ENCODE measurements around the gene CABP4. TPM values are rescaled to one million over a fixed set of nuclear protein-coding genes. Genes with fewer than 3 reads are reported as not detected.

CABP4 gene
- total RNA-seq = 0.17 TPM in 1 of 2 replicates, not detected in the other

DNA sequence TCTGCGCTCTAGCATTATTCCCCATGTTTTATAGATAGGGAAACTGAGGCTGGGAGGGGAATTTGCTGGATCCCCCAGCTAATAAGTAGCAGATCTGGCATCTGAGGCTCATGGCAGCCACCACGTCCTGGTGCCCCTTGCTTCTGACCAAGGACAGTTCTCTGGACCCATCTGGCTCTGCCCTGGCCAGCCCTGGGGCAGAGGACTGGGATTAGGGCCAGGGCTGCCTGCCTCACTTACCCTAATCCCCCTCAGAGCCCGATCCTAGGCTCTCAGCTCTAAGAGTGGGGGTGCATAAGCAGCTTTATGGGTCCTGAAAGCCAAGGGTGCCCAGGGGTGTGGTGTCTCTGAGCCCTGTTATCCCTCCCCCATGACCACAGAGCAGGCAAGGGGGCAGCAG is at the start of gene CABP4:
Gene CABP4, plus strand, starts transcription at position 301 of the 400 bp plus-strand sequence. Its CDS starts 70 bp downstream, at position 371.
- peaks cover 4% of the 10 kb centered on the region for H3K27me3 ChIP-seq (ENCODE audit: control insufficient read depth, insufficient read depth, low read length)
- no peak for DNase-seq (ENCODE audit: low read depth)
- H3K36me3 ChIP-seq (ENCODE audit: control insufficient read depth, insufficient read depth, low read length) = no peaks in the 10 kb centered on the region
- TF ChIP-seq, protein P1, sequence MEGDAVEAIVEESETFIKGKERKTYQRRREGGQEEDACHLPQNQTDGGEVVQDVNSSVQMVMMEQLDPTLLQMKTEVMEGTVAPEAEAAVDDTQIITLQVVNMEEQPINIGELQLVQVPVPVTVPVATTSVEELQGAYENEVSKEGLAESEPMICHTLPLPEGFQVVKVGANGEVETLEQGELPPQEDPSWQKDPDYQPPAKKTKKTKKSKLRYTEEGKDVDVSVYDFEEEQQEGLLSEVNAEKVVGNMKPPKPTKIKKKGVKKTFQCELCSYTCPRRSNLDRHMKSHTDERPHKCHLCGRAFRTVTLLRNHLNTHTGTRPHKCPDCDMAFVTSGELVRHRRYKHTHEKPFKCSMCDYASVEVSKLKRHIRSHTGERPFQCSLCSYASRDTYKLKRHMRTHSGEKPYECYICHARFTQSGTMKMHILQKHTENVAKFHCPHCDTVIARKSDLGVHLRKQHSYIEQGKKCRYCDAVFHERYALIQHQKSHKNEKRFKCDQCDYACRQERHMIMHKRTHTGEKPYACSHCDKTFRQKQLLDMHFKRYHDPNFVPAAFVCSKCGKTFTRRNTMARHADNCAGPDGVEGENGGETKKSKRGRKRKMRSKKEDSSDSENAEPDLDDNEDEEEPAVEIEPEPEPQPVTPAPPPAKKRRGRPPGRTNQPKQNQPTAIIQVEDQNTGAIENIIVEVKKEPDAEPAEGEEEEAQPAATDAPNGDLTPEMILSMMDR (IDR thresholded peaks at IDR 0.05; ENCODE audit: insufficient read depth, low read length, poor library complexity, severe bottlenecking) = no peak
- no peak within 1 kb of the TSS for H3K4me3 ChIP-seq (ENCODE audit: low read depth, low read length)

DNA sequence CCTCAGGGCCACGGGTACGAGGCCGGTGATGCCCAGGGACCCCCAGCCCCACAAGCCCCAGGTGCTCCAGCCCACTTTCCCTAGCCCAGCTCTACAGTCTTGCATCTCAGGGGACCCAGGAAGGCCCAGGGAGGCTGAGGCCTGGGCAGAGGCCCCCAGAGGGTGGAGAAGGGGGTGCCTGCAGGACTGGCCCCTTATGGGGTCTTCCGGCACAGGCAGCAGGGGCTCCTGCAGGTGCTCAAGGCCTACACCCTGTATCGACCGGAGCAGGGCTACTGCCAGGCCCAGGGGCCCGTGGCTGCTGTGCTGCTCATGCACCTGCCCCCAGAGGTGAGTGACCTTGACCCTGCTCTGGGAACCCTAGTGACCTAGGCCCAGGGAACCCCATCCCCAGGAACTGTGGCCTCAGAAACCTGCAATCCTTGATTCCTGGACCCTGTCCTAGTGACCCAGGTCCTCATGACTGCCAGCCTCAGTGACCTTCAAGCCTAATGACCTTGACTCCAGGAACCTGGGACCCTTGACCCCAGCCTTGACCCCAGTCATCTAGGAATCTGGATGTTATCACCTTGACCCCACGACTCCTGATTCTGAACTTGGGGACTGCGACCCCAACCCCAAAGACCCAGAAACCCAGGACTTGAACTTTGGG is 49.3 kb upstream of the CABP4 start:
- Histone ChIP-seq H3K36me3 (ENCODE audit: control insufficient read depth, insufficient read depth, low read length) (no peaks in the 10 kb centered on the region), H3K4me3 (ENCODE audit: low read depth, low read length) (no peak overlapping the region), H3K27me3 (ENCODE audit: control insufficient read depth, insufficient read depth, low read length) (peaks cover 3% of the 10 kb centered on the region)
- no peak for DNase-seq (ENCODE audit: low read depth)
- TF ChIP-seq, protein P1 (IDR thresholded peaks at IDR 0.05; ENCODE audit: insufficient read depth, low read length, poor library complexity, severe bottlenecking) = no peak

DNA sequence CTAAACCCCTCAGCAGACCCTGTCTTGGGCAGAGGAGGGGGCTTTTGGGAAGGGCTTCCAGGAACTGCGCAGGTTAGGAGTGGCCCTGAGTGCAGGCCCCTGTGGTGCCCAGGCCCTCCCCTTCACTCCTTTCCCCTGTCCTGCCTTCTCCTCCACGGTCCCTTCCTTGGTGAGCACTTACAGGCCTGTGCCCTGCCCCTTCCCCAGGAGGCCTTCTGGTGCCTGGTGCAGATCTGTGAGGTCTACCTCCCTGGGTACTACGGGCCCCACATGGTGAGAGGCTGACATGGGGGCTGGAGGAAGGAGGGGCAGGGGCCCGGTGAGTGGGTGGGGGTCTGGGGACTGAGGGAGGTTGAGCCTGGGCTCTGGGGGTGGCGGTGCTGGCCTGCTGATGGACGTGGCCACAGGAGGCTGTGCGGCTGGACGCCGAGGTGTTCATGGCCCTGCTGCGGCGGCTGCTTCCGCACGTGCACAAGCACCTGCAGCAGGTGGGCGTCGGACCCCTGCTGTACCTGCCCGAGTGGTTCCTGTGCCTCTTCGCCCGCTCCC is 48.7 kb upstream of the CABP4 start:
- peaks cover 5% of the 10 kb centered on the region for H3K27me3 ChIP-seq (ENCODE audit: control insufficient read depth, insufficient read depth, low read length)
- H3K36me3 ChIP-seq (ENCODE audit: control insufficient read depth, insufficient read depth, low read length) = no peaks in the 10 kb centered on the region
- no peak for DNase-seq (ENCODE audit: low read depth)
- no peak overlapping the region for H3K4me3 ChIP-seq (ENCODE audit: low read depth, low read length)
- TF ChIP-seq, protein P1 (IDR thresholded peaks at IDR 0.05; ENCODE audit: insufficient read depth, low read length, poor library complexity, severe bottlenecking) = no peak

DNA sequence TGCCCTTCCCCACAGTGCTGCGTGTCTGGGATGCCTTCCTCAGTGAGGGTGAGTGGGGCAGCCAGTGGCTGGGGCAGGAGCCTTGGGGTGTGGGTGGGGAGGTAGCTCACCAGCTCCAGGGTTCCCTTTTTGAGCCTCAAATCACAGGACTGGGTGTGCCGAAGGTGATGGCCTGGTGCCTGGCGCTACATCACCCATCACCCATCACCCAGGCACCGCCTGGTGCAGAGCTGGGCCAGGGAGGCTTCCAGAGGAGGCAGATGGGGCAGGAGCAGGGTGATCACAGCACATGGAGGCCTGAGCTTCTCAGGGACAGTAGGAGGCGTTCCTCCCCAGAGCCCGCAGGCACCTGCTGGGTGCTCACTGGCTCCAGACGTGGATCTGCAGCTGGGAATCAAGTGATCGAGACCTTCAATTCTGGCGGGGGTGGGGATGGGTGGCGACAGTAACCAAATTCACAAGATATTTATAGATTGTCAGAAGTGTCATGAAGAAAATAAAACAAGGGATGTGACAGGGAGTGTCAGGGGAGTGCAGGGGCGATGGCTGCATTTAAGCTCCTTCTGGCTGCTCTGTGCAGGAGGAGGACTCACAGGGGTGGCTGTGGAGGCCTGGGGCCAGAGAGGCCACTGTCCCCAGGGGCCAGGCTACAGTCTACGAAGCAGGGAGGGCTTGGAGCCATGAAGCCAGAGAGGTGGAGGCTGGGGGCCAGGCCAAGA is 48.0 kb upstream of the CABP4 start:
- Histone ChIP-seq H3K27me3 (ENCODE audit: control insufficient read depth, insufficient read depth, low read length) (peaks cover 5% of the 10 kb centered on the region), H3K4me3 (ENCODE audit: low read depth, low read length) (no peak overlapping the region), H3K36me3 (ENCODE audit: control insufficient read depth, insufficient read depth, low read length) (no peaks in the 10 kb centered on the region)
- no peak for DNase-seq (ENCODE audit: low read depth)
- TF ChIP-seq, protein P1 (IDR thresholded peaks at IDR 0.05; ENCODE audit: insufficient read depth, low read length, poor library complexity, severe bottlenecking) = no peak

DNA sequence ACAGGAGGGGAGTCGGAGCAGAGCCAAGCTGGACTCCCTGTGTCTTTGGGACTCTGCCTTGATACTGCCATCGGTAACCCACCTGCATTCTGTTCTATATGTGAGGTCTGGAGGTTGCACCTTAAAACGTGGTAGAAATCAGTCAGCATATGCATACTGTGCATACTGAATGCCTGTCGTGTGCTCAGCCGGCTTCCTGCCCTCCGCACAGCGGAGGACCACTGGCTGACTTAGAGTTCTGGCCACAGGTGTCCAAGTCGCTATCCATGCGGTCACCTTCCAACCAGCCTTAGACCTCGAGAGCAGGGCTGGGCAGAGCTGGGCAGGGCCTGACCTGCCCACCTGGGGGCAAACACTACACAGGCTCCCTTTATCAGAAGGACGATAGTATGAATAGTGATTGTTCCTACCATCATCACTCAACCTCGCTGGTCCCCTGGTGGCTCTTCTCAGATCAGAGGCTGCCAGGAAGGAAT is 47.4 kb upstream of the CABP4 start:
- TF ChIP-seq, protein P1 (IDR thresholded peaks at IDR 0.05; ENCODE audit: insufficient read depth, low read length, poor library complexity, severe bottlenecking) = no peak
- H3K36me3 ChIP-seq (ENCODE audit: control insufficient read depth, insufficient read depth, low read length) = no peaks in the 10 kb centered on the region
- peaks cover 10% of the 10 kb centered on the region for H3K27me3 ChIP-seq (ENCODE audit: control insufficient read depth, insufficient read depth, low read length)
- no peak overlapping the region for H3K4me3 ChIP-seq (ENCODE audit: low read depth, low read length)
- DNase-seq (ENCODE audit: low read depth) = no peak

Measured in kidney epithelial cell (primary cell).